DND-41 (cell line): Measurements from ENCODE around the gene PERP.

Experiments
- ATAC-seq: fragments of 200-7000 bp; cut with Tn5 transposase; 3 replicates; pipeline ENCODE4 v1.9.1; 2021; ENCODE audit warnings: low read depth; ENCODE audit not compliant: insufficient read depth
- DNase-seq: peaks from one replicate; pipeline ENCODE4 v3.0.0-alpha.2; 2020
- H2AFZ ChIP-seq: 2 replicates; pipeline ENCODE4 v1.6.0; 2012; ENCODE audit warnings: low read depth, low read length
- H3K27ac ChIP-seq: 2 replicates; pipeline ENCODE4 v1.5.1; 2012; ENCODE audit warnings: low read length, inconsistent platforms
- H3K27me3 ChIP-seq: fragments of 200-600 bp; sonication (generic); 2 replicates; pipeline ENCODE4 v1.6.0; 2012; ENCODE audit warnings: low read length, mild to moderate bottlenecking, inconsistent platforms; ENCODE audit not compliant: insufficient read depth, poor library complexity
- H3K36me3 ChIP-seq: 2 replicates; pipeline ENCODE4 v1.5.1; 2012; ENCODE audit warnings: low read length, inconsistent platforms; ENCODE audit not compliant: insufficient read depth
- H3K4me1 ChIP-seq: 2 replicates; pipeline ENCODE4 v1.5.1; 2012; ENCODE audit warnings: mild to moderate bottlenecking, low read length; ENCODE audit not compliant: insufficient read depth
- H3K4me2 ChIP-seq: 2 replicates; pipeline ENCODE4 v1.6.0; 2012; ENCODE audit warnings: mild to moderate bottlenecking, moderate library complexity, low read length, inconsistent platforms; ENCODE audit not compliant: insufficient read depth
- H3K4me3 ChIP-seq, 2 experiments: fragments of 200-600 bp in 1 of 2; shearing (Covaris generic) in 1 of 2; 2 replicates each; pipeline ENCODE4 v1.5.1; 2012 to 2016; ENCODE audit warnings: inconsistent platforms in 2 of 2, low read length in 2 of 2, mild to moderate bottlenecking in 2 of 2, low read depth in 1 of 2, moderate library complexity in 1 of 2
- H3K79me2 ChIP-seq: 2 replicates; pipeline ENCODE4 v1.6.0; 2012; ENCODE audit warnings: low read length, inconsistent platforms; ENCODE audit not compliant: insufficient read depth
- H3K9ac ChIP-seq: 2 replicates; pipeline ENCODE4 v1.6.0; 2012; ENCODE audit warnings: low read depth, mild to moderate bottlenecking, inconsistent platforms, low read length, moderate library complexity
- H3K9me3 ChIP-seq: 2 replicates; pipeline ENCODE4 v1.5.1; 2012; ENCODE audit warnings: low read length, moderate library complexity, mild to moderate bottlenecking, inconsistent platforms; ENCODE audit not compliant: insufficient read depth, severe bottlenecking
- H4K20me1 ChIP-seq: 2 replicates; pipeline ENCODE4 v1.6.0; 2012; ENCODE audit warnings: low read length; ENCODE audit not compliant: insufficient read depth
- EZH2 ChIP-seq: IDR thresholded peaks from 3 replicates; pipeline ENCODE4 v1.6.1; 2012; ENCODE audit warnings: borderline replicate concordance, low read depth, mild to moderate bottlenecking, moderate library complexity, low read length, inconsistent platforms; ENCODE audit not compliant: severe bottlenecking
- TF ChIP-seq, protein P1 (sequence below): IDR thresholded peaks from 2 replicates; pipeline ENCODE4 v1.5.1; 2012; ENCODE audit warnings: borderline replicate concordance, low read length, moderate library complexity, mild to moderate bottlenecking; ENCODE audit not compliant: poor library complexity, severe bottlenecking; ENCODE audit errors: extremely low read depth

PERP gene

DNA sequence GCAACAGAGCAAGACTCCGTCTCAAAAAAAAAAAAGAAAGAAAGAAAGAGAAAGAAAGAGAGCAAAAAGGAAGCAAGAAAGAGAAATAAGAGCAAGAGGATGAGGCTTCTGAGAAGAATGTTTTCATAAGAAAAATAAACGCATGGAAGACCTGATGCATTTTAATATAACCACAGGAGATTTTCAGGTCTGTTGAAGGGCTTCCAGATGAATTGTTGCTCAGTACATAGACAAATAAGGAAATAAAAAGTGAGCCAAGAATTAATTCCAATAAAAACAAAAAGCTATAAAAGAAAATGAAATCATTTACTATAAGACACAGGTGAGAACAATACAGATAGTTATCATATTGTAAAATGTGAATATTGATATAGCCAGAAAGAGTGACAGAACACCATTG, 43.5 kb downstream of the PERP start:
- Histone ChIP-seq H4K20me1 (no peaks in the 10 kb centered on the region), H3K27me3 (peaks cover 9% of the 10 kb centered on the region), H3K4me1 (no peaks in the 10 kb centered on the region), H3K4me2 (no peak overlapping the region), H3K79me2 (no peaks in the 10 kb centered on the region), H3K9ac (no peak overlapping the region), H2AFZ (no peak overlapping the region), H3K27ac (no peak overlapping the region), H3K36me3 (no peaks in the 10 kb centered on the region), H3K4me3 (no peak overlapping the region), H3K9me3 (no peaks in the 10 kb centered on the region)
- ATAC-seq, result no peak
- TF ChIP-seq, protein P1, sequence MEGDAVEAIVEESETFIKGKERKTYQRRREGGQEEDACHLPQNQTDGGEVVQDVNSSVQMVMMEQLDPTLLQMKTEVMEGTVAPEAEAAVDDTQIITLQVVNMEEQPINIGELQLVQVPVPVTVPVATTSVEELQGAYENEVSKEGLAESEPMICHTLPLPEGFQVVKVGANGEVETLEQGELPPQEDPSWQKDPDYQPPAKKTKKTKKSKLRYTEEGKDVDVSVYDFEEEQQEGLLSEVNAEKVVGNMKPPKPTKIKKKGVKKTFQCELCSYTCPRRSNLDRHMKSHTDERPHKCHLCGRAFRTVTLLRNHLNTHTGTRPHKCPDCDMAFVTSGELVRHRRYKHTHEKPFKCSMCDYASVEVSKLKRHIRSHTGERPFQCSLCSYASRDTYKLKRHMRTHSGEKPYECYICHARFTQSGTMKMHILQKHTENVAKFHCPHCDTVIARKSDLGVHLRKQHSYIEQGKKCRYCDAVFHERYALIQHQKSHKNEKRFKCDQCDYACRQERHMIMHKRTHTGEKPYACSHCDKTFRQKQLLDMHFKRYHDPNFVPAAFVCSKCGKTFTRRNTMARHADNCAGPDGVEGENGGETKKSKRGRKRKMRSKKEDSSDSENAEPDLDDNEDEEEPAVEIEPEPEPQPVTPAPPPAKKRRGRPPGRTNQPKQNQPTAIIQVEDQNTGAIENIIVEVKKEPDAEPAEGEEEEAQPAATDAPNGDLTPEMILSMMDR, result no peak
- no peak for TF ChIP-seq EZH2
- DNase-seq, result no peak

DNA sequence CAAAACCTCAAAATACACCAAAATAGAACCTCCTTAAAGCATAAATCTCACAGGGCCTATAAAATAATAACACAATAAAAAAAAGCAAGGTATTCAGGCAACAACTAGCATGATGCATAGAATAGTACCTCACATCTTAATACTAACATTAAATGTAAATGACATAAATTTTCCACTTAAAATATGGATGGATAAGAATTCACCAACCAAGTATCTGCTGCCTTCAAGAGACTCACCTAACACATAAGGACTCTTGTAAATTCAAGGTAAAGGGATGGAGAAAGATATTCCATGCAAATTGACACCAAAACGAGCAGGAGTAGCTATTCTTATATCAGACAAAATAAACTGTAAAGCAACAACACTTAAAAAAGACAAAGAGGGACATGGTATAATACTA, 52.2 kb downstream of the PERP start:
- Histone ChIP-seq H3K27ac (no peak overlapping the region), H3K4me2 (no peak overlapping the region), H4K20me1 (no peaks in the 10 kb centered on the region), H3K79me2 (no peaks in the 10 kb centered on the region), H3K27me3 (no peaks in the 10 kb centered on the region), H3K9ac (no peak overlapping the region), H3K4me3 (no peak overlapping the region), H3K36me3 (no peaks in the 10 kb centered on the region), H2AFZ (no peak overlapping the region), H3K9me3 (no peaks in the 10 kb centered on the region), H3K4me1 (peaks cover 5% of the 10 kb centered on the region; the same call in 1 of the 2 replicates)
- DNase-seq (no peak), ATAC-seq (no peak)
- TF ChIP-seq, protein P1, result no peak
- no peak for TF ChIP-seq EZH2

DNA sequence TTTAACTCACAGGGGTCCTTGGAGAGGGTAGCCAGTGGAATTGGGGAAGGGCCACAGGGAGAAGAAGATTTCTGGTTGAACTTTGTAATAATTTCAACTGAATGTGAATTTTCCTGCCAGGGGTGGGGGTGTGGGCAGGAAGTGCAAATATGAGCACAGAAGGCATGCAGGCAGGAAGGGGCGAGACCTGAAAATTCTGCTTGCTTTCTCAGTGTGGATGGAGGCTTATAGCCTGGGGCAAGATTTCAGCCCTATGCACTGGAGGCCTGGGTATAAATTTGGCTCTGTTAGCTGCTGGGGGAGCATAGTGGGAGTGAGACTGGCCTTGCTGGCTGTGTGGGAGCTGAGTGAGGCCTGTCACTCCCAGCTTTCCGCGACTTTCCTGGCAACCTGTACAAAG, 54.4 kb downstream of the PERP start:
- no peaks in the 10 kb centered on the region for H4K20me1 ChIP-seq
- H2AFZ ChIP-seq, result no peak overlapping the region
- DNase-seq (peak; percentile 12), ATAC-seq (peak; percentile 50; the same call in 1 of the 3 replicates)
- no peak overlapping the region for H3K4me3 ChIP-seq
- TF ChIP-seq EZH2, result no peak
- TF ChIP-seq, protein P1, result no peak
- no peaks in the 10 kb centered on the region for H3K27me3 ChIP-seq
- no peaks in the 10 kb centered on the region for H3K79me2 ChIP-seq
- no peak overlapping the region for H3K9ac ChIP-seq
- peaks cover 5% of the 10 kb centered on the region; the same call in 1 of the 2 replicates for H3K4me1 ChIP-seq
- H3K9me3 ChIP-seq, result no peaks in the 10 kb centered on the region
- H3K36me3 ChIP-seq, result no peaks in the 10 kb centered on the region
- H3K27ac ChIP-seq, result no peak overlapping the region
- no peak overlapping the region for H3K4me2 ChIP-seq

DNA sequence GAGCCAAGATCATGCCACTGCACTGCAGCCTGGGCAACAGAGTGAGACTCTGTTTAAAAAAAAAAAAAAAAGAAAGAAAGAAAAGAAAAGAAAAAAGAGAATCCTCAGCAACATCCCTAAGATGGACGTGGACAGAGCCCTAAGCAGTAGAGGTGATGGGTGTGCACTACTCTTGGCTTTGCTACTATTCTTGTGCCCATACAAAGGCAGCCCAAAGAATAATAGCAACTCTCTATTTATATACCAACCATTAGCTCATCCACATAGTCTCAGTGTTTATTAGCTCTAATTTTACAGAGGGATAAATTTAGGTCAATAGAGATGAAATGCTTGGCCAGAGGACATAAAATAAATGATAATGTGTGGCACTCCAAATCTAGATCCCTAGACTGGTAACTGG, 62.2 kb downstream of the PERP start:
- no peak overlapping the region for H3K4me2 ChIP-seq
- DNase-seq, result no peak
- no peaks in the 10 kb centered on the region for H3K36me3 ChIP-seq
- TF ChIP-seq, protein P1, result no peak
- no peak for TF ChIP-seq EZH2
- no peaks in the 10 kb centered on the region for H3K79me2 ChIP-seq
- no peaks in the 10 kb centered on the region for H4K20me1 ChIP-seq
- H3K27me3 ChIP-seq, result no peaks in the 10 kb centered on the region
- H3K4me1 ChIP-seq, result no peaks in the 10 kb centered on the region
- no peak overlapping the region for H2AFZ ChIP-seq
- no peak overlapping the region for H3K27ac ChIP-seq
- no peak overlapping the region for H3K4me3 ChIP-seq
- ATAC-seq, result no peak
- no peak overlapping the region for H3K9ac ChIP-seq
- no peaks in the 10 kb centered on the region for H3K9me3 ChIP-seq
